ENCODE measurements around the gene LIX1L. TPM values are rescaled to one million over a fixed set of nuclear protein-coding genes. Genes with fewer than 3 reads are reported as not detected.
A peak's percentile ranks its signal among the peaks of the same experiment; 100 is the strongest.

LIX1L gene
- polyA plus RNA-seq, 2 of the 4 experiments (the other 2 are of a cell fraction) = 10.5 to 35.8 TPM

DNA sequence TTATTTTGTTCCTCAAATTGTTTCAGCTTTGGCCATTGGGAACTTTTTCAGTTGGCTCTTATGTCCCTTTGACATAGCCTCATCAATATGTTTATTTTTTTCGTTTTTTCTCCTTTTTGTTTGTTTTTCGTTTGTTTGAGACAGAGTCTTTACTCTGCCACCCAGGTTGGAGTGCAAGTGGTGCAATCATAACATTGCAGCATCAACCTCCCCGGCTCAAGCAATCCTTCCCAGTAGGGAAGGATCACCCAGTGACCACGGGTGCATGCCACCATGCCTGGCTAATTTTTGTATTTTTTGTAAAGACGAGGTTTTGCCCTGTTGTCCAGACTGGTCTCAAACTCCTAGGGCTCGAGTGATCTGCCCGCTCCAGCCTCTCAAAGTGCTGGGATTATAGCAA is 14.8 kb upstream of the LIX1L start:
- ATAC-seq = peak; percentile 55 to 58; a peak in 3 of 6 replicates
- peak in 1 of 2 experiments; percentile 42 for DNase-seq (ENCODE audit: low read depth in 1 of 2, low spot score in 1 of 2)
- 32% methylated on average over 7 of the region's 7 CpGs for WGBS (ENCODE audit: missing lambda C conversion rate)
- CTCF ChIA-PET = interaction anchor here (1.1 to 2.4 kb wide), 3 partner anchors 34 to 110 kb away, joined by 3 to 13 read pairs (median 7); no protein-coding TSS in a partner anchor
- POLR2A ChIA-PET = no interaction called here
- H3K4me2 ChIP-seq = peak overlapping the region; percentile 31; the same call in 2 of the 3 replicates
- peaks cover 3% of the 10 kb centered on the region; the same call in 1 of the 3 replicates for H3K9me3 ChIP-seq
- no peak for FAIRE-seq
- peaks cover 10% of the 10 kb centered on the region; the same call in 1 of the 3 replicates for H3K4me1 ChIP-seq
- TF ChIP-seq, protein P1, sequence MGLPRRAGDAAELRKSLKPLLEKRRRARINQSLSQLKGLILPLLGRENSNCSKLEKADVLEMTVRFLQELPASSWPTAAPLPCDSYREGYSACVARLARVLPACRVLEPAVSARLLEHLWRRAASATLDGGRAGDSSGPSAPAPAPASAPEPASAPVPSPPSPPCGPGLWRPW (IDR thresholded peaks at IDR 0.05) = no peak
- TF ChIP-seq CEBPB (IDR thresholded peaks at IDR 0.05) (peak; percentile 64 to 65), ZFP36 (IDR thresholded peaks at IDR 0.05; ENCODE audit: borderline replicate concordance, partially characterized antibody) (no peak), FOXS1 (CRISPR knock-in tag; IDR thresholded peaks at IDR 0.05) (no peak), EHMT2 (IDR thresholded peaks at IDR 0.05; ENCODE audit: low read depth) (no peak), MAZ (IDR thresholded peaks at IDR 0.05; ENCODE audit: borderline replicate concordance, low read depth, low read length) (no peak), JUN (IDR thresholded peaks at IDR 0.05) (0 out of 5 replicates have a peak, but pooled peaks of 1 of the 2 experiments have one; percentile 41), EP300 (IDR thresholded peaks at IDR 0.05) (no peak)
- no peak overlapping the region for H3K4me3 ChIP-seq
- peak overlapping the region; percentile 9 to 17; a peak in 1 of 6 replicates for H3K27ac ChIP-seq

DNA sequence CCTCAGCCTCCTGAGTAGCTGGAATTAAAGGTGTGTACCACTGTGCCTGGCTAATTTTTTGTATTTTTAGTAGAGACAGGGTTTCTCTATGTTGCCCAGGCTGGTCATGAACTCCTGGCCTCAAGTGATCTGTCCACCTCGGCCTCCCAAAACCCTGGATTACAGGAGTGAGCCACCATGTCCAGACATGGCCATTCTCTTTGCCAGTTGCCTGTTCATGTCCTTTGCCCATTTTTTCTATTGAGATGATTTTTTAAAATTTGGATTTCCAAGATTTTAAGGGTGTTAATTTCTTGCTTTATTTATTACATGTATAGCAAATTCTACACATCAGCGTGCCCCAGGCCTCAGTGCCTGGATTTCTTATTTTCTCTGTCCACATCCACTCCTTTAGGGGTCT is 9.5 kb upstream of the LIX1L start:
- ATAC-seq = no peak
- H3K27ac ChIP-seq = no peak overlapping the region
- H3K4me3 ChIP-seq = no peak overlapping the region
- peaks cover 22% of the 10 kb centered on the region for H3K4me1 ChIP-seq
- ChIA-PET POLR2A (no interaction called here), CTCF (interaction anchor here (0.7 to 9.1 kb wide), 7 partner anchors 10 to 123 kb away, joined by 3 to 110 read pairs (median 4); no protein-coding TSS in a partner anchor)
- H3K4me2 ChIP-seq = no peak overlapping the region
- 36% methylated on average over 2 of the region's 2 CpGs for WGBS (ENCODE audit: missing lambda C conversion rate)
- no peak for DNase-seq (ENCODE audit: low read depth in 1 of 2, low spot score in 1 of 2)
- FAIRE-seq = no peak
- TF ChIP-seq CHD2 (IDR thresholded peaks at IDR 0.05; ENCODE audit: low read length, partially characterized antibody) (no peak), ESRRA (IDR thresholded peaks at IDR 0.05; ENCODE audit: borderline replicate concordance, low read length) (no peak), HDAC2 (IDR thresholded peaks at IDR 0.05) (no peak), SMC3 (IDR thresholded peaks at IDR 0.05) (no peak), JUNB (IDR thresholded peaks at IDR 0.05) (no peak), KDM5A (IDR thresholded peaks at IDR 0.05) (no peak), FOXS1 (CRISPR knock-in tag; IDR thresholded peaks at IDR 0.05) (no peak), NFE2L2 (conservative IDR thresholded peaks at IDR 0.05; ENCODE audit: low read length) (no peak), FOSL2 (IDR thresholded peaks at IDR 0.05) (no peak), FOSL2 (CRISPR knock-in tag; IDR thresholded peaks at IDR 0.05) (no peak)
- TF ChIP-seq, protein P2, sequence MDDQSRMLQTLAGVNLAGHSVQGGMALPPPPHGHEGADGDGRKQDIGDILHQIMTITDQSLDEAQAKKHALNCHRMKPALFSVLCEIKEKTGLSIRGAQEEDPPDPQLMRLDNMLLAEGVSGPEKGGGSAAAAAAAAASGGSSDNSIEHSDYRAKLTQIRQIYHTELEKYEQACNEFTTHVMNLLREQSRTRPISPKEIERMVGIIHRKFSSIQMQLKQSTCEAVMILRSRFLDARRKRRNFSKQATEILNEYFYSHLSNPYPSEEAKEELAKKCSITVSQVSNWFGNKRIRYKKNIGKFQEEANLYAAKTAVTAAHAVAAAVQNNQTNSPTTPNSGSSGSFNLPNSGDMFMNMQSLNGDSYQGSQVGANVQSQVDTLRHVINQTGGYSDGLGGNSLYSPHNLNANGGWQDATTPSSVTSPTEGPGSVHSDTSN (IDR thresholded peaks at IDR 0.05) = no peak
- H3K9me3 ChIP-seq = peaks cover 10% of the 10 kb centered on the region; the same call in 2 of the 3 replicates

DNA sequence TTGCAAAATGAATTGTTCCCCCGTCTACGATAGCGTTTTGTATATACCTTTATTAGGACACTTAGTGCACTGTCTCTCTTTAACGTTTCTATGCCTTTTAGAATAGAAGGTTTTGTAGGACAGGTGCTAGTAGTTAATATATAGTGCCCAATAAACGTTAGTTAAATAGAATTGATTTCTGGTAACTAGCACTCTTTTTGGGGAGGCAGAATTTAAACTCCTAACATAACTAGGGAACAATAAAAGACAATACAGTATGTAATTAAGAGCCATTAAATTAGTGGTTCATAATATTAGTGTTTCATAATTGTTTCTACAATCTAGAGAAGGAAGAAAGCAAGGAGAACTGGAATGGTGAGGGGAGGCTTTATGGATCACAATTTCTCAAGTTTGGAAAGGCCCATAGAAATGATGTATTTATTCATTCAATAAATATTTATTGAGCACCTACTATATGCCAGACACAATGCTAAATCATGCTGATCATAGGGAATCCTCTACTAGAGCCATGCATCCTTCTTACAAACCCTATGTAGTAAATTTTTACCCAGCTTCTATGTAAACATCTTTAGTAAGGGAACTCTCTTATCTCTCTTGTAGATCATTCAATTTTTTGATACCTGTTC is 7.4 kb upstream of the LIX1L start:
- no peak for DNase-seq (ENCODE audit: low read depth in 1 of 2, low spot score in 1 of 2)
- no peak for FAIRE-seq
- ATAC-seq = no peak
- CTCF ChIA-PET = interaction anchor here (0.8 to 9.1 kb wide), 8 partner anchors 14 to 73 kb away, joined by 3 to 110 read pairs (median 4); partner anchors contain the start of gene ITGA10
- POLR2A ChIA-PET = interaction anchor here (0.6 to 3.1 kb wide), 8 partner anchors 8 to 684 kb away, joined by 3 to 39 read pairs (median 6); partner anchors contain the start of genes PIAS3 and RBM8A
- H3K27ac ChIP-seq = peak overlapping the region; percentile 78 to 87
- H3K4me3 ChIP-seq = peak overlapping the region; percentile 55
- peaks cover 10% of the 10 kb centered on the region; the same call in 2 of the 3 replicates for H3K9me3 ChIP-seq
- H3K4me2 ChIP-seq = peak overlapping the region; percentile 92
- H3K4me1 ChIP-seq = peaks cover 33% of the 10 kb centered on the region
- WGBS (ENCODE audit: missing lambda C conversion rate) = 22% methylated on average over 5 of the region's 5 CpGs
- no peak for TF ChIP-seq PHF8 (IDR thresholded peaks at IDR 0.05; ENCODE audit: borderline replicate concordance, low read depth)
- no peak for TF ChIP-seq KDM5A (IDR thresholded peaks at IDR 0.05)
- no peak for TF ChIP-seq CEBPB (IDR thresholded peaks at IDR 0.05)
- no peak for TF ChIP-seq FOSL2 (IDR thresholded peaks at IDR 0.05)
- no peak for TF ChIP-seq FOSL2 (CRISPR knock-in tag; IDR thresholded peaks at IDR 0.05)
- no peak for TF ChIP-seq RARB (CRISPR knock-in tag; IDR thresholded peaks at IDR 0.05)
- TF ChIP-seq, protein P3, sequence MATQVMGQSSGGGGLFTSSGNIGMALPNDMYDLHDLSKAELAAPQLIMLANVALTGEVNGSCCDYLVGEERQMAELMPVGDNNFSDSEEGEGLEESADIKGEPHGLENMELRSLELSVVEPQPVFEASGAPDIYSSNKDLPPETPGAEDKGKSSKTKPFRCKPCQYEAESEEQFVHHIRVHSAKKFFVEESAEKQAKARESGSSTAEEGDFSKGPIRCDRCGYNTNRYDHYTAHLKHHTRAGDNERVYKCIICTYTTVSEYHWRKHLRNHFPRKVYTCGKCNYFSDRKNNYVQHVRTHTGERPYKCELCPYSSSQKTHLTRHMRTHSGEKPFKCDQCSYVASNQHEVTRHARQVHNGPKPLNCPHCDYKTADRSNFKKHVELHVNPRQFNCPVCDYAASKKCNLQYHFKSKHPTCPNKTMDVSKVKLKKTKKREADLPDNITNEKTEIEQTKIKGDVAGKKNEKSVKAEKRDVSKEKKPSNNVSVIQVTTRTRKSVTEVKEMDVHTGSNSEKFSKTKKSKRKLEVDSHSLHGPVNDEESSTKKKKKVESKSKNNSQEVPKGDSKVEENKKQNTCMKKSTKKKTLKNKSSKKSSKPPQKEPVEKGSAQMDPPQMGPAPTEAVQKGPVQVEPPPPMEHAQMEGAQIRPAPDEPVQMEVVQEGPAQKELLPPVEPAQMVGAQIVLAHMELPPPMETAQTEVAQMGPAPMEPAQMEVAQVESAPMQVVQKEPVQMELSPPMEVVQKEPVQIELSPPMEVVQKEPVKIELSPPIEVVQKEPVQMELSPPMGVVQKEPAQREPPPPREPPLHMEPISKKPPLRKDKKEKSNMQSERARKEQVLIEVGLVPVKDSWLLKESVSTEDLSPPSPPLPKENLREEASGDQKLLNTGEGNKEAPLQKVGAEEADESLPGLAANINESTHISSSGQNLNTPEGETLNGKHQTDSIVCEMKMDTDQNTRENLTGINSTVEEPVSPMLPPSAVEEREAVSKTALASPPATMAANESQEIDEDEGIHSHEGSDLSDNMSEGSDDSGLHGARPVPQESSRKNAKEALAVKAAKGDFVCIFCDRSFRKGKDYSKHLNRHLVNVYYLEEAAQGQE (IDR thresholded peaks at IDR 0.05) = no peak
- TF ChIP-seq, protein P4, sequence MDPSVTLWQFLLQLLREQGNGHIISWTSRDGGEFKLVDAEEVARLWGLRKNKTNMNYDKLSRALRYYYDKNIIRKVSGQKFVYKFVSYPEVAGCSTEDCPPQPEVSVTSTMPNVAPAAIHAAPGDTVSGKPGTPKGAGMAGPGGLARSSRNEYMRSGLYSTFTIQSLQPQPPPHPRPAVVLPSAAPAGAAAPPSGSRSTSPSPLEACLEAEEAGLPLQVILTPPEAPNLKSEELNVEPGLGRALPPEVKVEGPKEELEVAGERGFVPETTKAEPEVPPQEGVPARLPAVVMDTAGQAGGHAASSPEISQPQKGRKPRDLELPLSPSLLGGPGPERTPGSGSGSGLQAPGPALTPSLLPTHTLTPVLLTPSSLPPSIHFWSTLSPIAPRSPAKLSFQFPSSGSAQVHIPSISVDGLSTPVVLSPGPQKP (IDR thresholded peaks at IDR 0.05; ENCODE audit: low read depth, low read length) = no peak
- TF ChIP-seq NPAS2 (CRISPR knock-in tag; IDR thresholded peaks at IDR 0.05; ENCODE audit: borderline replicate concordance) = no peak
- TF ChIP-seq, protein P5, sequence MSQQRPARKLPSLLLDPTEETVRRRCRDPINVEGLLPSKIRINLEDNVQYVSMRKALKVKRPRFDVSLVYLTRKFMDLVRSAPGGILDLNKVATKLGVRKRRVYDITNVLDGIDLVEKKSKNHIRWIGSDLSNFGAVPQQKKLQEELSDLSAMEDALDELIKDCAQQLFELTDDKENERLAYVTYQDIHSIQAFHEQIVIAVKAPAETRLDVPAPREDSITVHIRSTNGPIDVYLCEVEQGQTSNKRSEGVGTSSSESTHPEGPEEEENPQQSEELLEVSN (IDR thresholded peaks at IDR 0.05; ENCODE audit: borderline replicate concordance, low read depth) = no peak
- TF ChIP-seq JUN (IDR thresholded peaks at IDR 0.05) = no peak
- no peak for TF ChIP-seq RAD21 (conservative IDR thresholded peaks at IDR 0.05 in 1 of 2, IDR thresholded peaks at IDR 0.05 in 1 of 2)
- TF ChIP-seq ZC3H11A (IDR thresholded peaks at IDR 0.05) = no peak
- no peak for TF ChIP-seq NR3C1 (IDR thresholded peaks at IDR 0.05)

Data from A549 (cell line).